H1 (cell line): ENCODE results near the gene P3H3. TPM values are rescaled to one million over a fixed set of nuclear protein-coding genes. Genes with fewer than 3 reads are reported as not detected.
A peak's percentile ranks its signal among the peaks of the same experiment; 100 is the strongest.

Experiments used
- CTCF ChIA-PET: fragments of 300-600 bp; sonication (Branson Sonifier 250); formaldehyde crosslinking; loops from one replicate; lab custom pipeline; 2021; ENCODE audit not compliant: partially characterized antibody; lab: Charles Lee
- POLR2A ChIA-PET: fragments of 300-600 bp; sonication (Branson Sonifier 250); formaldehyde crosslinking; loops from one replicate; lab custom pipeline; 2021; ENCODE audit warnings: inconsistent platforms; ENCODE audit not compliant: partially characterized antibody; lab: Charles Lee
- DNase-seq, 2 experiments: peaks; one replicate each; pipeline versions ENCODE4 v3.0.0 to v3.0.0-alpha.2; 2010 to 2022; ENCODE audit warnings: low spot score in 2 of 2, low read depth in 1 of 2, mixed read lengths in 1 of 2
- FAIRE-seq: peaks from 2 replicates; lab custom pipeline; 2011; peaks lifted over from hg19 to GRCh38; lab: Jason Lieb, UNC
- H2AFZ ChIP-seq: 2 replicates; pipeline ENCODE4 v1.8.1; 2012; ENCODE audit warnings: low read length, inconsistent platforms
- H2AK5ac ChIP-seq: 2 replicates; pipeline ENCODE4 v1.6.1; 2013; ENCODE audit warnings: low read depth, low read length
- H2BK120ac ChIP-seq: replicated peaks from 2 replicates; pipeline ENCODE3; 2013; ENCODE audit warnings: low read depth, low read length, inconsistent platforms
- H2BK12ac ChIP-seq: 2 replicates; pipeline ENCODE4 v1.6.1; 2013; ENCODE audit warnings: low read depth, low read length
- H2BK15ac ChIP-seq: 2 replicates; pipeline ENCODE4 v1.6.1; 2013; ENCODE audit warnings: low read length
- H2BK20ac ChIP-seq: 2 replicates; pipeline ENCODE4 v1.6.1; 2013; ENCODE audit warnings: low read length
- H2BK5ac ChIP-seq: 2 replicates; pipeline ENCODE4 v1.6.1; 2013; ENCODE audit warnings: low read depth, low read length
- H3K14ac ChIP-seq: 2 replicates; pipeline ENCODE4 v1.6.1; 2013; ENCODE audit warnings: inconsistent platforms; ENCODE audit not compliant: insufficient read length
- H3K18ac ChIP-seq: 2 replicates; pipeline ENCODE4 v1.6.1; 2013; ENCODE audit warnings: low read length; ENCODE audit errors: extremely low read depth
- H3K23ac ChIP-seq: 2 replicates; pipeline ENCODE4 v1.6.1; 2013; ENCODE audit warnings: inconsistent platforms; ENCODE audit not compliant: insufficient read length
- H3K23me2 ChIP-seq: 2 replicates; pipeline ENCODE4 v1.6.1; 2013; ENCODE audit warnings: low read depth, low read length
- H3K27ac ChIP-seq: 2 replicates; pipeline ENCODE4 v1.6.1; 2011; ENCODE audit warnings: low read depth, low read length, inconsistent platforms
- H3K27me3 ChIP-seq, 4 experiments: replicated peaks in 1 of 4; 1 replicate in 1 of 4; 2 replicates in 3 of 4; pipeline versions ENCODE4 v1.6.1 to v1.8.1; 2011 to 2013; ENCODE audit warnings: low read length in 3 of 4, mild to moderate bottlenecking in 3 of 4, inconsistent platforms in 2 of 4, mixed read lengths in 2 of 4, moderate library complexity in 1 of 4; ENCODE audit not compliant: control insufficient read depth in 3 of 4, insufficient read depth in 3 of 4; ENCODE audit errors: extremely low read depth in 1 of 4
- H3K36me3 ChIP-seq, 4 experiments: 2 replicates each; pipeline versions ENCODE4 v1.6.1 to v1.8.1; 2011 to 2013; ENCODE audit warnings: mild to moderate bottlenecking in 4 of 4, low read length in 3 of 4, moderate library complexity in 2 of 4, control low read depth in 1 of 4, inconsistent platforms in 1 of 4; ENCODE audit not compliant: insufficient read depth in 4 of 4, control insufficient read depth in 2 of 4
- H3K4ac ChIP-seq: replicated peaks from 2 replicates; pipeline ENCODE3; 2013; ENCODE audit warnings: low read length, low read depth, mixed read lengths, inconsistent platforms; ENCODE audit not compliant: insufficient read length
- H3K4me1 ChIP-seq, 4 experiments: replicated peaks in 1 of 4; 1 replicate in 1 of 4; 2 replicates in 3 of 4; pipeline versions ENCODE4 v1.6.1 to v1.8.1; 2011 to 2013; ENCODE audit warnings: low read length in 3 of 4, inconsistent platforms in 2 of 4, mixed read lengths in 1 of 4; ENCODE audit not compliant: insufficient read depth in 4 of 4, control insufficient read depth in 3 of 4
- H3K4me2 ChIP-seq, 2 experiments: 2 replicates each; pipeline versions ENCODE4 v1.6.1 to v1.8.1; 2011 to 2013; ENCODE audit warnings: low read depth in 2 of 2, low read length in 2 of 2, control low read depth in 1 of 2, inconsistent platforms in 1 of 2, mild to moderate bottlenecking in 1 of 2; ENCODE audit not compliant: insufficient read depth in 1 of 2
- H3K4me3 ChIP-seq, 4 experiments: fragments of 200-600, 300-600 bp in 1 of 4; sonication (generic), shearing (Covaris generic), sonication (Bioruptor Twin) in 1 of 4; 2 replicates each; pipeline versions ENCODE4 v1.5.1 to v1.8.1; 2011 to 2016; ENCODE audit warnings: low read length in 4 of 4, low read depth in 3 of 4, control low read depth in 2 of 4, inconsistent platforms in 2 of 4, mild to moderate bottlenecking in 2 of 4, mixed read lengths in 1 of 4, moderate library complexity in 1 of 4; ENCODE audit not compliant: insufficient read depth in 2 of 4; ENCODE audit errors: extremely low read depth in 1 of 4
- H3K56ac ChIP-seq: replicated peaks from 2 replicates; pipeline ENCODE3; 2013; ENCODE audit warnings: low read depth, mild to moderate bottlenecking, mixed read lengths, low read length, inconsistent platforms; ENCODE audit not compliant: insufficient read length
- H3K79me1 ChIP-seq: 2 replicates; pipeline ENCODE4 v1.6.1; 2013; ENCODE audit warnings: low read depth, low read length, control low read depth
- H3K79me2 ChIP-seq, 2 experiments: 2 replicates each; pipeline versions ENCODE4 v1.6.1 to v1.8.1; 2012 to 2013; ENCODE audit warnings: low read length in 2 of 2, mild to moderate bottlenecking in 2 of 2, inconsistent platforms in 1 of 2; ENCODE audit not compliant: insufficient read depth in 2 of 2, control insufficient read depth in 1 of 2
- H3K9ac ChIP-seq, 4 experiments: replicated peaks in 1 of 4; 1 replicate in 1 of 4; 2 replicates in 3 of 4; pipeline versions ENCODE4 v1.6.1 to v1.8.1; 2011 to 2013; ENCODE audit warnings: low read depth in 3 of 4, low read length in 3 of 4, control low read depth in 2 of 4, mild to moderate bottlenecking in 2 of 4, moderate library complexity in 2 of 4, inconsistent platforms in 1 of 4; ENCODE audit errors: extremely low read depth in 1 of 4
- H3K9me3 ChIP-seq, 2 experiments: 2 replicates each; pipeline versions ENCODE4 v1.6.1 to v1.8.1; 2012 to 2013; ENCODE audit warnings: mild to moderate bottlenecking in 2 of 2, moderate library complexity in 2 of 2, control low read depth in 1 of 2, inconsistent platforms in 1 of 2, low read depth in 1 of 2, low read length in 1 of 2, mixed read lengths in 1 of 2; ENCODE audit not compliant: insufficient read depth in 2 of 2
- H4K20me1 ChIP-seq, 2 experiments: replicated peaks in 1 of 2; 2 replicates each; pipeline versions ENCODE3 to v1.8.1; 2011 to 2013; ENCODE audit warnings: inconsistent platforms in 2 of 2, low read length in 2 of 2, mild to moderate bottlenecking in 1 of 2; ENCODE audit not compliant: insufficient read depth in 2 of 2, control insufficient read depth in 1 of 2
- H4K5ac ChIP-seq: 2 replicates; pipeline ENCODE4 v1.6.1; 2013; ENCODE audit warnings: low read length, low read depth, mixed read lengths, inconsistent platforms; ENCODE audit not compliant: insufficient read length
- H4K8ac ChIP-seq: 2 replicates; pipeline ENCODE4 v1.8.0; 2013; ENCODE audit warnings: mild to moderate bottlenecking, moderate library complexity, low read length, inconsistent platforms; ENCODE audit not compliant: insufficient read depth; ENCODE audit errors: extremely low read depth
- H4K91ac ChIP-seq: replicated peaks from 2 replicates; pipeline ENCODE3; 2013; ENCODE audit warnings: low read length, mixed read lengths, inconsistent platforms; ENCODE audit not compliant: insufficient read length
- CTCF ChIP-seq, 3 experiments: IDR thresholded peaks; 1 replicate in 2 of 3; 2 replicates in 1 of 3; pipeline versions ENCODE4 v1.5.1 to v1.6.1; 2011; ENCODE audit warnings: low read length in 3 of 3, mild to moderate bottlenecking in 3 of 3, inconsistent platforms in 2 of 3, low read depth in 1 of 3, moderate library complexity in 1 of 3; ENCODE audit not compliant: insufficient read depth in 1 of 3; ENCODE audit errors: control extremely low read depth in 1 of 3
- JUND ChIP-seq: IDR thresholded peaks from 2 replicates; pipeline ENCODE4 v1.6.1; 2011; ENCODE audit warnings: mild to moderate bottlenecking, improper control_type of control experiment, low read length
- WGBS, 2 experiments: shearing (Covaris generic) in 1 of 2; methylation state at CpG; one replicate each; pipeline versions ENCODE4 v1.1.6 to v1.1.7; 2013 to 2015; ENCODE audit warnings: low lambda C conversion rate in 2 of 2, mixed read lengths in 2 of 2, inconsistent platforms in 1 of 2, low coverage in 1 of 2, missing lambda C conversion rate in 1 of 2; ENCODE audit not compliant: insufficient replicate concordance in 2 of 2, insufficient coverage in 1 of 2, insufficient read length in 1 of 2; ENCODE audit errors: extremely low coverage in 1 of 2, missing lambda C conversion rate in 1 of 2; 5-methylcytosine and 5-hydroxymethylcytosine counted together
- polyA plus RNA-seq, 7 experiments: library from polyadenylated mRNA; depleted of rRNA in 3 of 7; stranded (reverse) in 5 of 7; unstranded in 2 of 7; fragments of >200 nt in 5 of 7; fragments of 200-250 nt in 2 of 7; gene quantifications; 1 replicate in 5 of 7; 2 replicates in 1 of 7; 4 replicates in 1 of 7; pipeline versions ENCODE4 v1.2.1 to v1.2.3, GENCODE V29; 2011 to 2013; ENCODE audit warnings: missing spikeins in 2 of 7, mixed read lengths in 2 of 7
- total RNA-seq: library from RNA; stranded (reverse); fragmentation: NEBNext Ultra II Directional; extraction: Animal tissue kit (Norgen Biotek cat#: 25700); gene quantifications from 2 replicates; pipeline ENCODE4 v1.2.1, GENCODE V29; 2021

The P3H3 gene
- total and polyA plus RNA-seq, 2 of the 8 experiments (the other 6 are each of a cell fraction or from before 2014, with no cell fraction given), result 22.9 to 43.5 TPM

GRCh38 chr12:6819106-6820030 is 8.8 kb upstream of the P3H3 start:
- peak overlapping the region; percentile 98 for H2AK5ac ChIP-seq
- peak overlapping the region in 1 of 4 experiments; percentile 46; a peak in 3 of 8 replicates for H3K4me3 ChIP-seq
- POLR2A ChIA-PET, result interaction anchor here (1.1 to 27.1 kb wide), 12 partner anchors 9 to 72 kb away, joined by 3 to 388 read pairs (median 6); partner anchors contain the start of genes CDCA3, GNB3, MLF2 and P3H3

More at GRCh38 chr12:6819106-6820030, 8.8 kb upstream of the P3H3 start:
- Histone ChIP-seq H3K79me1 (no peaks in the 10 kb centered on the region; the same call in 1 of the 2 replicates), H3K18ac (peak overlapping the region; percentile 63; the same call in 1 of the 2 replicates), H3K23me2 (peaks cover 20% of the 10 kb centered on the region), H3K23ac (no peak overlapping the region), H3K79me2 (no peaks in the 10 kb centered on the region), H4K8ac (no peak overlapping the region; the same call in 1 of the 2 replicates), H4K5ac (no peak overlapping the region)
- TF ChIP-seq JUND (no peak), CTCF (IDR thresholded peaks at IDR 0.05; ENCODE audit: control extremely low read depth in 1 of 3, insufficient read depth in 1 of 3, low read depth in 1 of 3, low read length in 3 of 3) (peak in 1 of 3 experiments; percentile 30; a peak in 1 of 4 replicates)
- TF ChIP-seq, all 59 proteins: peak for 1
- Histone ChIP-seq H4K91ac (no peak overlapping the region), H3K9ac (no peak overlapping the region; a peak in 1 of 7 replicates), H3K36me3 (no peaks in the 10 kb centered on the region; a peak in 1 of 8 replicates), H3K4me2 (peak overlapping the region; percentile 26 to 94; a peak in 2 of 4 replicates), H3K4ac (no peak overlapping the region), H2BK120ac (no peak overlapping the region), H2BK15ac (peak overlapping the region; percentile 96), H3K56ac (no peak overlapping the region), H2BK12ac (peak overlapping the region; percentile 84; the same call in 1 of the 2 replicates), H2BK5ac (peak overlapping the region; percentile 78; the same call in 1 of the 2 replicates), H3K9me3 (peaks cover 0 to 2% of the 10 kb centered on the region in 2 experiments; a peak in 1 of 4 replicates), H3K27me3 (peaks cover 0 to 7% (median 2%) of the 10 kb centered on the region in 4 experiments; a peak in 4 of 7 replicates), H3K14ac (no peak overlapping the region), H4K20me1 (peaks cover 0 to 10% of the 10 kb centered on the region in 2 experiments), H2AFZ (no peak overlapping the region), H2BK20ac (peak overlapping the region; percentile 69), H3K4me1 (peaks cover 4 to 50% (median 28%) of the 10 kb centered on the region in 4 experiments), H3K27ac (no peak overlapping the region)
- WGBS, 2 experiments, result 73% methylated on average over 13 of the region's 13 CpGs; no CpG with 5 or more reads in 1 of the 2 experiments
- FAIRE-seq (no peak), DNase-seq (no peak)
- CTCF ChIA-PET, result interaction anchor here (0.5 to 23.7 kb wide), 8 partner anchors 10 to 373 kb away, joined by 3 to 532 read pairs (median 6); partner anchors contain the start of genes CD4, LAG3, MLF2 and PTMS
